ENCODE results near the gene HCN2. TPM values are rescaled to one million over a fixed set of nuclear protein-coding genes. Genes with fewer than 3 reads are reported as not detected.

HCN2 gene
- total and polyA plus RNA-seq, 2 of the 13 experiments (the other 11 are each of a cell fraction or from before 2014, with no cell fraction given) = 0.01 TPM; not detected in 1

GRCh38 chr19:572140-572742 is 17.4 kb upstream of the HCN2 start, which contains the start of gene BSG (continued):
- TF ChIP-seq HNF1A (IDR thresholded peaks at IDR 0.05; ENCODE audit: low read depth) = no peak
- no peak for TF ChIP-seq HNF1A (CRISPR knock-in tag; IDR thresholded peaks at IDR 0.05; ENCODE audit: borderline replicate concordance)
- peak; percentile 72; the same call in 1 of the 2 replicates for TF ChIP-seq ZC3H13 (CRISPR knock-in tag; IDR thresholded peaks at IDR 0.05)
- peak; percentile 23; the same call in 1 of the 2 replicates for TF ChIP-seq MXD1 (CRISPR knock-in tag; IDR thresholded peaks at IDR 0.05)
- no peak for TF ChIP-seq HNRNPH1 (optimal IDR thresholded peaks at IDR 0.05; ENCODE audit: low read depth, low read length)
- TF ChIP-seq HOXA5 (CRISPR knock-in tag; IDR thresholded peaks at IDR 0.05) = peak; percentile 44; the same call in 1 of the 2 replicates
- TF ChIP-seq CREB3 (CRISPR knock-in tag; IDR thresholded peaks at IDR 0.05) = peak; percentile 63; the same call in 1 of the 2 replicates
- TF ChIP-seq FOXK2 (IDR thresholded peaks at IDR 0.05) = no peak
- TF ChIP-seq ZBTB8A (CRISPR knock-in tag; IDR thresholded peaks at IDR 0.05; ENCODE audit: borderline replicate concordance, low read depth) = no peak
- TF ChIP-seq ZNF280D (CRISPR knock-in tag; IDR thresholded peaks at IDR 0.05) = 0 out of 2 replicates have a peak, but pooled peaks have one; percentile 57
- TF ChIP-seq ZNF607 (CRISPR knock-in tag; IDR thresholded peaks at IDR 0.05; ENCODE audit: borderline replicate concordance) = peak; percentile 44; the same call in 1 of the 2 replicates
- 0 out of 2 replicates have a peak, but pooled peaks have one; percentile 32 for TF ChIP-seq ZBTB20 (CRISPR knock-in tag; IDR thresholded peaks at IDR 0.05; ENCODE audit: borderline replicate concordance, low read depth)
- peak; percentile 71; the same call in 1 of the 2 replicates for TF ChIP-seq TMF1 (CRISPR knock-in tag; IDR thresholded peaks at IDR 0.05; ENCODE audit: low read depth)
- TF ChIP-seq KDM2A (CRISPR knock-in tag; IDR thresholded peaks at IDR 0.05; ENCODE audit: borderline replicate concordance, low read depth) = peak; percentile 60; the same call in 1 of the 2 replicates
- peak; percentile 80; the same call in 1 of the 2 replicates for TF ChIP-seq SP4 (CRISPR knock-in tag; IDR thresholded peaks at IDR 0.05)
- TF ChIP-seq GATAD1 (CRISPR knock-in tag; IDR thresholded peaks at IDR 0.05) = peak; percentile 65
- peak; percentile 91 for TF ChIP-seq ZNF446 (CRISPR knock-in tag; IDR thresholded peaks at IDR 0.05)
- TF ChIP-seq SMARCC2 (IDR thresholded peaks at IDR 0.05) = no peak
- TF ChIP-seq ZNF784 (CRISPR knock-in tag; IDR thresholded peaks at IDR 0.05; ENCODE audit: borderline replicate concordance) = no peak; the same call in 1 of the 2 replicates

All from HepG2 (cell line).